HG03045 (cell line): ENCODE results near the gene KCNIP3.
"Not testable (repeated sequence)": the region's sequence is repeated elsewhere in the genome, so short reads cannot be mapped to it uniquely, and the experiment has no call there.

ENCODE experiments used
- ATAC-seq: cut with Tn5 transposase; IDR thresholded peaks from one replicate; pipeline ENCODE4 v1.9.1; 2021; ENCODE audit warnings: mild to moderate bottlenecking, moderate library complexity; ENCODE audit not compliant: unreplicated experiment

The KCNIP3 gene

GRCh38 chr2:95296880-95297487 is at the start of gene KCNIP3:
TSS of gene KCNIP3 (plus strand) at chr2:95297347. CDS start at chr2:95297439, 92 bp downstream.
- no peak for ATAC-seq

DNA sequence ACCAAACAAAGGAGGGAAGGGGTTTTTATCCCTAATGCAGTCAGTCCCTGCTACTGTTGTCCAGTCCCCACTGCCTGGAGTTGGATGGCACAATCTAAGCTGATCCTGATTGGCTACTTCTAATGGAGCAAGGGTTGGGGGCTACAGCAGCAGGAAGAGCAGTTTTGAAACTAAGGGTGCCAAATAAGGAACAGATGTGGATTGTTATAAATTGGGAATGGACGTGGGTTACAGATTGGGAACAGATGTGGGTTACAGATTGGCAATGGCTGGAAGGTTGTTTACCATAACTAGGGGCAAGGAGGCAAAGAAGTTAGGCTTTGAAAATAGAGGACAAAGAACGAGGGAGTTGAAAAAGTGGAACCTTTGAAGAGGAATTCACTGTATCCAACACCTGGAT is 38.9 kb upstream of the KCNIP3 start:
- no peak for ATAC-seq

DNA sequence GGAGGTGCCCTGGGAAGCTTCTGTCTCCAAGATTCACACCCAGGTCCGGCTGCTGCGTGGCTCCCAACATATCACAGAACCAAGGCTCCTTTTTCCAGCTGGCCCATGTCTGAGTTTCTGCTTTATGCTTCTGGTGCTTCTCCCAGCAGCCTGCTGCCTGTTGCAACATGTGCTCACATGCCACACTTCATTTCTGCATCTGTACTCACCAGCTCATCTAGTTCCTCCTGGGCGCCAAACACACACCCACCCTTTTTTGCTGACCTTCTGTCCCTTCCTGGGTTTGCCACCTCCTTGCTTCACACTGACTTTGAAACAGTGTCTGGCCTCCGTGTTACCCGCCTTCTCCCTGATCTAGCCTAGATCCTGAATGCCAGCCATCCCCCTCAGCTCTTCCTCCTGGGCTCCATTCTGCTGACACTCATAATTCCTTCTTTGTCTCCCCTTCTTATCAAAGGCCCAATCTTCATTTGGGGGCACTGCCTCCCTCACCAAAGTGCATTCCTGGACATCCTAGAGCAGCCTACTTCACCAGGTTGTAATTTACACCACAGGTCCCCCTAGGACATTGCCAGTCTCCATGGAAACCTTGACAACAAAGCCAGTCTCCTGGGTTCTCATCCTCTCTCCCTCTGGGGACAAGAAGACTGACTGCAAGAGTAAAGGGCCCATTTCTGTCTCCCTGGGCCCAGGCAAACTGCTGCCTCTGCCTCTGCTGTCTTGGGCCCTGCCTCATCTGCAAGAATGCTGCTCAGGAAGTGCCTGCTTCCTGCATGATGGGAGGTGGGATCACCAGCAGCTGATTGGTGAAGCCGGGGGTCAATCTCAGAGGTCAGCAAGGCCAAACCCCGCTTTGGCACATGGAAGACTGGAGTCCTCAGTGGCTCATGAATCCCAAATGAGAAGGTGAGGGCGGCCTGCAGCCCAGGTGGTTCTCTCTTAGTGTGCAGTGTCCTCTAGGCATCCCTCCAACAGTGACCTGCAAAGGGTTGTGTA is 36.8 kb upstream of the KCNIP3 start:
- ATAC-seq = no peak

DNA sequence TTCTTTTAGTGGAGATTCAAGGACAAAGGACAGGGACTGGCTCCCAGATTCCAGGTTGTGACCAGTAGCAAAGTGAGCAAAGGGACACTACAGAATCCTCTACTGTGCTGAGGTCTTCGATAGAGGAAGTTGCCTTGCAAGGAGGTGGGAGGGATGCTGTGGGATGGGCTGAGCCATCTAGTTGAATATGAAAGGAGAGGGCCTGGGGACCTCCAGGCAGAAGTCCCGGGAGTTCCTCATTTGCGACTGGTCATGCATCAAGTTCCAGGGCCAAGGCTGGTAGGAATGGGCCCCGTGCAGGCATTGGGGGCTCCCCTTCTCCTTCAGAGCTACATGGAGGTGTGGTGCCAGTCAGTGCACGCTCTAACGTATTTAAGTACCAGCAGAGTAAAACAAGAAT is 35.5 kb upstream of the KCNIP3 start:
- no peak for ATAC-seq

GRCh38 chr2:95262896-95263542 is 34.1 kb upstream of the KCNIP3 start:
- no peak for ATAC-seq

GRCh38 chr2:95264624-95265023 is 32.5 kb upstream of the KCNIP3 start:
- no peak for ATAC-seq

DNA sequence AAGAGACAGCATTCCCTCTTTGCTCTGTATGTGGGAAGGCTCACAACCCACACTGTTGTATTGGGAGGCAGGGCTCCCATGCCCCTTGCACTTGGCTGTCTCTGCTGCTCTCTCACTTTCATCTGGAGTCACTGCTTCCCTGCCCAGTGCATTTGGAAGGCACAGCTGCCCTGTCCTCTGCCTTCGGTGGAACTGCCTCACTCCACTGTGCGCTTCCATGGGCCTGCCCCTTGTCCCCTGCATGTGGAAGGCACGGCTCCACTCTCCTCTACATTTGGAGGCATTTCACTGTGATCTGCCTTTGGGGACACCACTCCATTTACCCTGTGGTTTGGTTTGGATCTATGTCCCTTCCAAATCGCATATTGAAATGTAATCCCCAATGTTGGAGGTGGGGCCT is 32.0 kb upstream of the KCNIP3 start:
- no peak for ATAC-seq

GRCh38 chr2:95266781-95267430 is 30.2 kb upstream of the KCNIP3 start:
- no peak for ATAC-seq

DNA sequence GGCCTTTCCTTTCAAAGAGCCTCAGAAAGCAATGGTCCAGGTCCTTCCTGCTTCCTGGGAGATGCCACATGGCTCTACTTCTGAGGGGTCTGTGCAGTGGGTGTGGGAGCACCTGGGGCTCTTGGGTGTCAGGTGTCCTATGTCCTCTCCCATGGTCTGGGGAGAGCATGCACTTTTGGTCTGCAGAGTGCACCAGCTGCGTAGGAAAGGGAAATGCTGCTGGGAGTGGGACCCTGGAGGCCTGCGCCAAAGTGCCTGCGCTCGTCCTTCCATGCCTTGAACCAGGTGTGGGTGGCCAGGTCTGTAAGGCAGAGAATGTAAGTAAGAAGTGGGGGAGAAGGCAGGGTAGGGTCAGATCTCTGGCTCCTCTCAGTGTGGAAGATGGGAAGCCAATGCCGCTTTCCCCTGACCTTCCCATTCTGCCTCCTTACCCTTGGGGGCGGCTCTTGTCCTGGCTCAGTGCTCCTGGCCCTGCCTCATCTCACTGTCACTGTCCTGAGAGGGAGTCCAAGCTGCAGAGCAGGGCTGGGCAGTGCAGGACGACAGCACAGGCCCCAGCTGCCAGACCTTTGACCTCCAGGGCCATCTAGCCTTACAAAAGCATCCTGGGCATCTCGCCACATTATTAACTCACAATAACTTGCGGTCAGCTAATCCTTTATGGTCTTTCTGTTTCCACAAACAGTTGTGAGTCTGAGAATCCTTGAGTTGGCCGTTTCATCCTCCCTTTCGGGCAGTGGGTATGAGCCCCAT is 29.5 kb upstream of the KCNIP3 start:
- ATAC-seq = no peak

- ATAC-seq = no peak
These were observed 28.7 kb upstream of the KCNIP3 start for GRCh38 chr2:95268211-95269035.

DNA sequence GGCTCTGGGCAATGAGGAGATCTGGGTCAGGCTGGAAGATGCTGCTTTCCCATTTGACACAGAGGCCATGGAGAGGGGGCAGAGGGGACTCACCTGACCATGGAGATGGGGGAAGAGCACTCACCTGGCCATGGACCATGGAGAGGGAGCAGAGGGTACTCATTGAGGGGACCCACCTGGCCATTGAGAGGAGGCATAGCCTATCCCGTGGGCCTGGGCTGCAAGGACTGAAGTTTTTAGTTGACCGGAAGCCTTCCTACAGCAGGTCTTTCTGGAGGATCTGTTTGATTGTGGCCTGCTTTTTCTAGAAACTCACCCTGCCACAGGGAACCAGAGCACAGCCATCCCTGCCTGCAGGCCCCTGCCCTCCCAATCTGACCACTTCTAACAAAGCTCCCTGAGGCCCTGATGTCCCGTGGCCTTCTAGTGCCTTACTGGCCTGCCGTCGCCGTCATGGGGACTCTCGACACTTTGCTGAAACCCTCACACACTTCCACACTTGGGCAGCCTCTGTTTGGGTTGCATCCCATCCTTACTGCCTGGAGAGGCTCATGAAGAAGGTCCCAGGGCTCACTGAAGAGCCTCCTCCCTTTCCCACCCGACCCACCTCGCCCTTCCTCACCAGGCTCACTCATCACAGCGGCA is 28.0 kb upstream of the KCNIP3 start:
- ATAC-seq = no peak

- not testable (repeated sequence) for ATAC-seq
These were observed 27.4 kb upstream of the KCNIP3 start for GRCh38 chr2:95269745-95270144.

DNA sequence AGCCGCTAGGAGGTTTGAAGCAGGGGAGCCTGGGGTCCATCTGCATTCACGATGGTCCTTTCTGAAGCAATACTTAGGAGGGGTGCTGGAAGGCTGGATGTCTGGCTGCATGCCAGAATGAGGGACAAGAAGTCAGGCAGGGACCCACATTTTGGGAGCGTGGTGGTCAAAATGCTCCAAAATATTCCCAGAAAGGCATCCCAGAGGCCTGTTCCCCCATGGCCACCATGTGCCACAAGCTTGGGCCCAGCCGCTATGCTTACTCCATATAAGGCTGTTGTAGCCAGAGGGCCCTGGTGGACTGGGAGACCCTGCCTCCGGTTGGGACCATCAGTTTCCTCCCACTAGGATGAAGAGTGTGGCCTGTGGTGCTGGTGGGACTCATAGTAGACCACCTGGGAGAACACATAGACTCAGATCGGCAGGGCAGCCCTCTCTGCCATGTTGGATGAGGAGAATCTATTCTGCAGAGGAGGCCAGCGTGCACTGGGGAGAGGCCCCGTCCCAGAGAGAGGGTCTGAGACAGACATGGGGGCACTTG is 26.5 kb upstream of the KCNIP3 start:
- ATAC-seq = no peak

- ATAC-seq = no peak
These were observed 25.7 kb upstream of the KCNIP3 start for GRCh38 chr2:95271381-95271971.

DNA sequence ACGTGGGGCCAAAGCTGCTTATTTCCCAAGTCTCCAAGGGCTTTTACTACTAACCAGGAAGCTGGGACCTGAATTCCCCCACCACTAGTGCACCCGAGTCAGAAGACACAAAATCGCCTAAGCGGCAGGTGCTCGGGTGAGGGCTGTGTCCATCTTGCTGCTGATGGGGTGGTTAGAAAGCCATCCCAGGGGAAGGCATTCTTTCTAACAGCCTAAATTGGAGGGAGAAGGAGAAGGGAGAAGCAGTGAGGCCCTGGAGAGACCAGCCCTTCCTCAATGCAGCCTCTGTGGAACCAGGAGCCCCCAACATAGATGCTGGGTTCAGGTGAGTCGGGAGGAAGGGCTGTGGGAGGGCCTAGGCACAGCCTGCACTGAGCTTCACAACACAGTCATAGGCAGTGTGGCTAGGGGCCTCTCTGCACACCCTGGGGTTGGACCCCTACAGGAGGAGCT is 24.8 kb upstream of the KCNIP3 start:
- ATAC-seq = no peak

GRCh38 chr2:95272781-95273180 is 24.4 kb upstream of the KCNIP3 start:
- no peak for ATAC-seq

- no peak for ATAC-seq
These were observed 23.4 kb upstream of the KCNIP3 start for GRCh38 chr2:95273566-95274290.
